Measurements from ENCODE around the gene DSCAML1. TPM values are rescaled to one million over a fixed set of nuclear protein-coding genes. Genes with fewer than 3 reads are reported as not detected.

The DSCAML1 gene
- total RNA-seq, 6 experiments from 2014 or later = not detected

DNA sequence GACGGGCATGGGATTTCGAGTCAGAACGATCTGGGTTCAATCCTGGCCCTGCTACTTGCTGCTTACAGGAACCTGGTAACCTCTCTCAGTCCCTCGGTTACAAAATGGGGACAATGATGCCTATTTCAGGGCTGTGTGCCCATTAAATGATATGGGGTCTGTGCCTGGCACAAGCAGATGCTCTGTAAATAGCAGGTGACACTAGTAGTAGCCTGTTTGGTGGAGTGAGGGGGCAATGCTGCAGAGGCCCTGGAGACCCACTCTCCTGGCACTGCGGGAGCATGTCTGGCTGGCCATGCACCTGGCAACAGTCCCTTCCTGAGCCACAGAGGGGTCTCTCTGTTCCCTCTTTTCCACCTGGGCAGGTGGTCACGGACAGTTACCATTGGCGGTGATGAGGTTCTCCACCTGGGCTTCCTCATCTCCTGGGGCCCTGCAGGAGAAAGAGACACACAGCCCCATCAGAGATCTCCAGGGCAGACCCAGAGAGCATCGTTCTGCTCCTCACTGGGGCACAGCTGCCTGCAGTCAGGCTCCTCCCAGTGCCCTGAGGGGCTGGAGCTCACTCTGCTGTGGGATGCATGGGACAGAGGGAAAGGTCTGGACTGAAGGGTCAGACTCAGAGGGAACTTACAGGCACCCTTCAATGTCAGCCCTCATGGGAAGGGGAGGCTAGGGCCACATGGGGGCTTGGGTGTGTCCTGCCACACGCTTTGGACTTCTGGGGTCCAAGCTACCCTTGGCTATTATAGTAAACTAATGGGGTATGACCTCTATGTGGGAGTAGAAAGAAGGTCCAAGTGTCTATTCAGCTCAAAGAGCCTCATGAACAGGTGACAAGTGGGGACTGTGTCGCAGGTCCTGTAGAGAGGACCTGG is 43.2 kb upstream of the DSCAML1 start:
- H3K27me3 Mint-ChIP-seq (ENCODE audit: insufficient read depth) = peaks cover 36% of the 10 kb centered on the region
- TF ChIP-seq, protein P1, sequence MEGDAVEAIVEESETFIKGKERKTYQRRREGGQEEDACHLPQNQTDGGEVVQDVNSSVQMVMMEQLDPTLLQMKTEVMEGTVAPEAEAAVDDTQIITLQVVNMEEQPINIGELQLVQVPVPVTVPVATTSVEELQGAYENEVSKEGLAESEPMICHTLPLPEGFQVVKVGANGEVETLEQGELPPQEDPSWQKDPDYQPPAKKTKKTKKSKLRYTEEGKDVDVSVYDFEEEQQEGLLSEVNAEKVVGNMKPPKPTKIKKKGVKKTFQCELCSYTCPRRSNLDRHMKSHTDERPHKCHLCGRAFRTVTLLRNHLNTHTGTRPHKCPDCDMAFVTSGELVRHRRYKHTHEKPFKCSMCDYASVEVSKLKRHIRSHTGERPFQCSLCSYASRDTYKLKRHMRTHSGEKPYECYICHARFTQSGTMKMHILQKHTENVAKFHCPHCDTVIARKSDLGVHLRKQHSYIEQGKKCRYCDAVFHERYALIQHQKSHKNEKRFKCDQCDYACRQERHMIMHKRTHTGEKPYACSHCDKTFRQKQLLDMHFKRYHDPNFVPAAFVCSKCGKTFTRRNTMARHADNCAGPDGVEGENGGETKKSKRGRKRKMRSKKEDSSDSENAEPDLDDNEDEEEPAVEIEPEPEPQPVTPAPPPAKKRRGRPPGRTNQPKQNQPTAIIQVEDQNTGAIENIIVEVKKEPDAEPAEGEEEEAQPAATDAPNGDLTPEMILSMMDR (IDR thresholded peaks at IDR 0.05) = no peak
- no peaks in the 10 kb centered on the region for H3K9me3 Mint-ChIP-seq
- H3K4me3 Mint-ChIP-seq = no peak overlapping the region
- DNase-seq = no peak
- no peak overlapping the region for H3K27ac Mint-ChIP-seq
- H3K36me3 Mint-ChIP-seq (ENCODE audit: low read depth) = no peaks in the 10 kb centered on the region
- H3K4me1 Mint-ChIP-seq (ENCODE audit: low read depth) = no peaks in the 10 kb centered on the region

DNA sequence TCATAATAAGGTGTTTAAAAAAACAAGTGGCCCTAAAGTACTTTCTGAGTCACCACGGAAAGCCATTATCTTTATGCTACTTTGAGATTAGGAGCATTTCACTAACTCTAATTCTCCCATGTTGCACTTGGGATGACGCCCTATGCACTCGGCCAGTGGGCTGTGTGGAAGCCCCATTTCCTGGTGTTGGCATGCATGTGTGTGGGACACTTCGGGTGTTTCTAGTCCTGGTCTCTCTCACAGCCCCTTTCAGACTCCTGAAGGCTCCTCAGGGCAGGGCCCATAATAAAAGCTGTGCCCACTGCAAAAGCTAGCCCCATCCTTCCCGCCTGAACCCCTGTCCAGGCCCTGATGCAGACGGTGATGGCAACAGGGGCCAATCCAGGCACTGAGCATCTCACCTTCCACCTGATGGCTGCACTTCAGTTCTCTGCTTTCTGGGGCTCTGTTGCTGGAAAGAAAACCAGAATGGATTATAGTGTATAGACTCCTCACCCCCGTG is 42.4 kb upstream of the DSCAML1 start:
- H3K36me3 Mint-ChIP-seq (ENCODE audit: low read depth) = no peaks in the 10 kb centered on the region
- no peaks in the 10 kb centered on the region for H3K9me3 Mint-ChIP-seq
- TF ChIP-seq, protein P1 (IDR thresholded peaks at IDR 0.05) = no peak
- DNase-seq = no peak
- no peaks in the 10 kb centered on the region for H3K4me1 Mint-ChIP-seq (ENCODE audit: low read depth)
- H3K27ac Mint-ChIP-seq = no peak overlapping the region
- H3K4me3 Mint-ChIP-seq = no peak overlapping the region
- peaks cover 43% of the 10 kb centered on the region for H3K27me3 Mint-ChIP-seq (ENCODE audit: insufficient read depth)

DNA sequence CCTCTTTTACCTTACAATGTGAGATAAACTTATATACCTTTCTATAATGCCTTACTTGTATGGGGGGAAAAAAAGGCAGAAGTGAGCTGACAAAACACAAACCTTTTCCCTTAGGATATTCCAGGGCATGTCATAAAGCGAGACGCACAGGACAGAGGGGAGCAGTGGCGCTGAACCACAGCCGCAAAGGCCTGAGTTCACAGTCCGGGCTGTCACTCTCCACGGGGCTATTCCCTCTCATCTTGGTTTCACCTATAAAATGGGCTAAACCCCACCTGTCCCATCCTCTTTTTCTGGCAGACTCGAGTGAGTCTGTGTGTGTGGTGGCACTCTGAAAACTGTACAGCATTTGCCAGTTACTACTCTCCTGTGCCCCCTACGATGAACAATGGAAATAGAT is 41.9 kb upstream of the DSCAML1 start:
- Mint-ChIP-seq H3K27ac (no peak overlapping the region), H3K4me3 (no peak overlapping the region), H3K36me3 (ENCODE audit: low read depth) (no peaks in the 10 kb centered on the region), H3K4me1 (ENCODE audit: low read depth) (no peaks in the 10 kb centered on the region), H3K27me3 (ENCODE audit: insufficient read depth) (peaks cover 47% of the 10 kb centered on the region), H3K9me3 (no peaks in the 10 kb centered on the region)
- DNase-seq = no peak
- TF ChIP-seq, protein P1 (IDR thresholded peaks at IDR 0.05) = no peak

DNA sequence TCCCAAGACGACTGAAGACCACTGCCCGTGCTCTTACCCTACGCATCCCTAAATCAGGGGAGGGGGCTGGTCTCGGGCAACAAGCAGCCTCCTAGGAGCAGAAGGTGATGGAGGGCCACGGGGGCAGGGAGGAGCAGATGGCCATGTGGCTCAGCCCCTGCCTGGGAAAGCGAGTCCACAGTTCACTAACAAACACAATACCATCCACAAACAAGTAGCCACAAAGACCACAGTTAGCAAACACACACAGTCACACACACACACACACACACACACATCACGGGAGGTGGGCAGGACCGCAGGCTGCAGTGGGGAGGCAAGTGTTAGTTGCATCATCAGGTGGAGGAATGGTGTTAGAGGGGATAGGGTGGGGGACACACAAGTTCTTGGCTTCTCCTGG is 40.8 kb upstream of the DSCAML1 start:
- TF ChIP-seq, protein P1 (IDR thresholded peaks at IDR 0.05) = no peak
- H3K36me3 Mint-ChIP-seq (ENCODE audit: low read depth) = no peaks in the 10 kb centered on the region
- H3K4me3 Mint-ChIP-seq = no peak overlapping the region
- DNase-seq = no peak
- peaks cover 50% of the 10 kb centered on the region for H3K27me3 Mint-ChIP-seq (ENCODE audit: insufficient read depth)
- H3K4me1 Mint-ChIP-seq (ENCODE audit: low read depth) = no peaks in the 10 kb centered on the region
- H3K27ac Mint-ChIP-seq = no peak overlapping the region
- H3K9me3 Mint-ChIP-seq = no peaks in the 10 kb centered on the region

DNA sequence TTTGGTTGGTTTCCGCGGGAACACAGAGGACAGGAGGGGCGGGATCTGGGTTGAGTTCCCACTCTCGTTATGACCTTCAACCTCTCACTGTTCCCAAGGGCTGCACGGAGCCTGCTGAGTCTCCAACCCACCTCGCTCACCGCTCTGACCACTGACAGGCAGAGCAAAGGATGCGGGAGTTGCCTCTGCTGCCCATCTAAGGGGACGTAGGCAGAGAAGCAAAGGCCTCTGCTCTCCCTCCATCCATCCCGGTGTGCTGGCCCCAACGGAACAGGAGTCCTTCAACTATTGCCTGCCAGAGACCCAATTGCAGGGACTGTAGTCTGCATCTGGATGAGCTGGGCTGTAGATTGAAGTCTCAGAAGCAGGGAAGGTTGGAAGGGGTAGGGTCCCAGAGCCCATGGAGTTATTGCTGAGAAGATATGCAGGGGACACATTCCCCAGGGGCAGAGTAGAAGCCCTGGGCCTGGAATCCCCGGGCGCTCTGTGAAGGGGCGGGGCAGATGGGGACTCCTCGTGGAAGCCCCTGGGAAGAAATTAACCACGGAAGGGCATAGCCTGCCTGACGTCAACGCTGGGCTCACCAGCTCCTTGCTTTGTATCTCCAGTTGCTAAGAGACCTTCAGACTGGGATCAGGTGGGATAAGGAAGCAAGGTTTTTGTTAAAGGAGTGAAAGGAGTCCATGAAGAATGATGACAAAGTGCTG is 40.2 kb upstream of the DSCAML1 start:
- Mint-ChIP-seq H3K27me3 (ENCODE audit: insufficient read depth) (peaks cover 50% of the 10 kb centered on the region), H3K36me3 (ENCODE audit: low read depth) (no peaks in the 10 kb centered on the region), H3K4me3 (no peak overlapping the region), H3K9me3 (no peaks in the 10 kb centered on the region), H3K27ac (no peak overlapping the region), H3K4me1 (ENCODE audit: low read depth) (no peaks in the 10 kb centered on the region)
- TF ChIP-seq, protein P1 (IDR thresholded peaks at IDR 0.05) = no peak
- no peak for DNase-seq
